GM21786 (cell line): ENCODE data around the gene SMTN.
"Not testable (repeated sequence)": the region's sequence is repeated elsewhere in the genome, so short reads cannot be mapped to it uniquely, and the experiment has no call there.

Source experiments
- ATAC-seq: cut with Tn5 transposase; IDR thresholded peaks from one replicate; pipeline ENCODE4 v1.9.1; 2021; ENCODE audit not compliant: unreplicated experiment

Gene SMTN

DNA sequence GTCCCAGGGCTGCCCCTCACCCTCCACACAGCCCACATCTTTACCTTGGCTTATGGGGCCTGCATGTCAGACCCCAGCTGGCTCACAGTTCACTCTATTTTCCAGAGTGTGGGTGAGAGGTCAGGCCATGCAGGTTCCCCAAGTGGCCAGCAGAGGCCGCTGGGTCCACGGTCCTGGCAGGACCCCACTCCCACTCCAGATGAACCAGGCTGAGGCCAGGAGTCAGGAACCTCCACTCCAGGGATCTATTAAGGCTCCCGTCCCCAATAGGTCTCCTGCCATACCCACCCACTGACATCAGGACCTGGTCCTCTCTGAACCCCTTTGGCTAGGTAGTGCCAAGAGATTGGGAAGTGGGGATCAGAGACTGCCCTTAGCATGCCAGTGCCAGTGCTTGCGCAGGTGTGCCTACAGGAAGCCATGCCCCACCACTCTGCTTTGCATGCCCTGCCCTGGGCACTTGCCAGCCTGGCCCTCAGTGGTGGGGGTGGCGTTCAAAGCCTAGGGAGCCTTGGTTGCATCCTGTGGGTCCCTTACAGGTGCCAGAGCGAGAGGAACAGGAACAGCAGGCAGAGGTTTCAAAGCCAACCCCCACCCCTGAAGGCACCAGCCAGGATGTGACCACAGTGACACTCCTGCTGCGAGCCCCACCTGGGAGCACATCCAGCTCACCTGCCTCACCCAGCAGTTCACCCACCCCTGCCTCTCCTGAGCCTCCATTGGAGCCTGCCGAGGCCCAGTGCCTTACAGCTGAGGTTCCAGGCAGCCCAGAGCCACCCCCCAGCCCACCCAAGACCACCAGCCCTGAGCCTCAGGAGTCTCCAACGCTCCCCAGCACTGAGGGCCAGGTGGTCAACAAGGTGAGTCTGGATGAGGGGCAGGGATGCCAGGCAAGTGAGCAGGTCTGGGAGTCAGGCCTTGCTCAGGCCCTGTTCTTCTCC lies 8.3 kb downstream of the SMTN start:
- ATAC-seq, result no peak

DNA sequence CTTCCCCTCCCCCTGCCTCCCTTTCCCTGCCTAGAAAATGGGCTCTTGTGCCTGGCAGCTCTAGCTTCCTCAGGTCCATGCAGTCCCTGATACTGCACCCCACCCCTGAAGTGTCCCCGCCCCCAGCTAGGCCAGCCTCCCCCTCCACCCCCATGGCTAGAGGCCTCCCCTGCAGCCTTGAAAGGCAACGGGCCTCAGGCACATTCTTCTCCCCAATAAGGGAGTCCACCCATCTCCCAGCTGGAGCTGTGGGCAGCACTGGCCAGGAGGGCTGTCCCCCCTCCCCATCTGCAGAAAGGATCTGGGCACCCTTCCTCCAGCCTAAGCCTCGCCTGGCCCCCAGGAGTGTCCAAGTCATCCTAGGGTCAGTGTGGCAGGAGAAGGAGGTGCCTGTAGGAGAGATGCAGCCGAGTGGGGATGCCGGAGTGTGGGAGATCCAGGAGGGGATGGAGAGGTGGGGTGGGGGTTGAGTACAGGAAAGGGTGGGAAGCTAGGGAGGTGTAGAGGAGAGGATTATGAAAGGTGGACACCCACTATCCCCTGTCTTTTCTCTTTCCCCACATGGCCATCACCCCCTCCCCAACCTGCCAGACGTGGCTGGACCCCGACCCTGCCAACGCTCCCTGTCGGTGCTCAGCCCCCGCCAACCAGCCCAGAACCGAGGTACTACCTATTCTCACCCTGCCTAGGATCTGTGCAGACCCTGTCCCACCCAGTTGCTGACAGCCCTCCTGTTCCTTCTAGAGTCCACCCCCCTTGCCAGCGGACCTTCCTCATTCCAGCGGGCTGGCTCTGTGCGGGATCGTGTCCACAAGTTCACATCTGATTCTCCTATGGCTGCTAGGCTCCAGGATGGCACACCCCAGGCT lies 9.3 kb downstream of the SMTN start:
- ATAC-seq, result no peak

GRCh38 chr22:31091106-31091975 lies 10.2 kb downstream of the SMTN start:
- ATAC-seq, result no peak

DNA sequence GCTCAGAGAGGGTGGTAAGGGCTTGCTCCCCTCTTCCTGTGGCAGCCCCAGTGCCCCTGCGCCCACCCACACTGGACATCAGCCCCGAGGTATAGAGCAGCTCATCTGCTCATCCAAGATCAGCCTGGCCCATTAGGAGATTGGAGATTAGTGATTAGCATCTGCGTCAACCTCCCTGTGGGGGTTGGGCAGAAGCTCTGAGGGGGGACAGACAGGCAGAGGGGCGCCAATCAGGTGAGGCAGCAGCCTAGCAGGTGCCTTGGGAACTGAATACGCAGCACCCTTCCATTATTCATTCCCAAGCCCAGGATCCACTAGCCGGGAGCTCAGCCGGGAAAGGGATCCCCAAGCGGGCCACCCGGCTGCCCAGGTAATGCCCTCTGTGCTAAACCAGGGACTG lies 11.0 kb downstream of the SMTN start:
- no peak for ATAC-seq

- ATAC-seq, result no peak
Observed at GRCh38 chr22:31093086-31093850, 12.2 kb downstream of the SMTN start.

DNA sequence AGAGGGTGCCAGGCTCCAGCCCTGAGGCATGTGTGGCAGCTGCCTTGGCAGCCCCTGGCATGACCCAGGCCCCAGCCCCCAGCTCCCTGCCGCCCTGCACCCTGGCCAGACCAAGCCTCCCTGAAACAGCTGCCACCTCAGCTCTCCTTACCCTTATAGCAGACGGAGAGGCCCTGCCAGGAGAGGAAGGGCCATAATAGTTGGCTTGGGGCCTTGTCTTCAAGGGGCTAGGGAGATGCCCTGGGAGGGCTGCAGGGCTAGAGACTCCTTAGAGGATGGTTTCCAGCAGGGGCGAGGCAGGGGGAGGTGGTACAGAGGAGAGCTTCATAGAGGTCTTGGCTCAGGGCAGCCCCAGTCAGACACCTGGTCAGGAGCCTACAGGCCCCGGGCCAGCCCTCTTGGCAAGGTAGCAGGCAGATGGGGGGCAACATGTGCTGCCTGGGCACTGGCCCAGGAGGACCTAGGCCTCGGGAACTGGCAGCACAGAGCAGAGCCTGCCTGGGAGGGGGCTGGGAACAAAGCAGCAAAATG lies 13.0 kb downstream of the SMTN start:
- no peak for ATAC-seq

DNA sequence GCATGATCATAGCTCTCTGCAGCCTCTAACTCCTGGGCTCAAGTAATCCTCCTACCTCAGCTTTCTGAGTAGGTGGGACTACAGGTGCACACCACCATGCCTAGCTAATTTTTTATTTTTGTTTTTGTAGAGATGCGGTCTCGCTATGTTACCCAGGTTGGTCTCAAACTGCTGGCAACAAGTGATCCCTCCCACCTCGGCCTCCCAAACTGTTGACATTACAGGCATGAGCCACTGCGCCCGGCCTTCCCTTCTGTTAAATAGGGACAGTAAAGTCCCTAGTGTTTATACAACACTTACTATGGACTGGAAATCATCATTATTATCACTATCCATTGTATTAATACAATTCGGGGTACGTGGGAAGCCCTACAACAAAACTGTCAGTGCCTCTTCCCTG lies 13.6 kb downstream of the SMTN start:
- ATAC-seq, result no peak

GRCh38 chr22:31095637-31096249 lies 14.6 kb downstream of the SMTN start:
- ATAC-seq, result no peak

DNA sequence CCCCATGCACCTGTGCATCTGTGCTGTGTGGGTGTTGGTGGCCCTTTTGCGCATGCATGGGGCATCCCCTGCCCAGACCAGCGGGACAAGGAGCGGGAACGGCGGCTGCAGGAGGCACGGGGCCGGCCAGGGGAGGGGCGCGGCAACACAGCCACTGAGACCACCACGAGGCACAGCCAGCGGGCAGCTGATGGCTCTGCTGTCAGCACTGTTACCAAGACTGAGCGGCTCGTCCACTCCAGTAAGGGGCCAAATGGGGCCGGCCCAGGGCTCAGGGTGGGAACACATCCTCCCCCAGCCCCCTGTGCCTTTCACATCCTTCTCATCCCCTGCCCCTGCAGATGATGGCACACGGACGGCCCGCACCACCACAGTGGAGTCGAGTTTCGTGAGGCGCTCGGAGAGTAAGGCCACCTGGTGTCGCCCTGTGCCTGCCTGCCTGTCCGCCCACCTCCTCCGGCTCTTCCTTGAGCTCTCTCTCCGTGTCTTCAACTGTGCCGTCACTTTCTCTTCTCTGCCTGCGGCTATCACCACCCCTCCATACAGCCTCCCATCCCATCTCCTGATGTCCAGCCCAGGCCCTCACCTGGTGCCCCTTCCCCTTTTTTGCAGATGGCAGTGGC lies 15.7 kb downstream of the SMTN start:
- no peak for ATAC-seq

GRCh38 chr22:31097539-31097938 lies 16.4 kb downstream of the SMTN start:
- not testable (repeated sequence) for ATAC-seq

- ATAC-seq, result no peak
Observed at GRCh38 chr22:31097941-31098631, 17.0 kb downstream of the SMTN start.

DNA sequence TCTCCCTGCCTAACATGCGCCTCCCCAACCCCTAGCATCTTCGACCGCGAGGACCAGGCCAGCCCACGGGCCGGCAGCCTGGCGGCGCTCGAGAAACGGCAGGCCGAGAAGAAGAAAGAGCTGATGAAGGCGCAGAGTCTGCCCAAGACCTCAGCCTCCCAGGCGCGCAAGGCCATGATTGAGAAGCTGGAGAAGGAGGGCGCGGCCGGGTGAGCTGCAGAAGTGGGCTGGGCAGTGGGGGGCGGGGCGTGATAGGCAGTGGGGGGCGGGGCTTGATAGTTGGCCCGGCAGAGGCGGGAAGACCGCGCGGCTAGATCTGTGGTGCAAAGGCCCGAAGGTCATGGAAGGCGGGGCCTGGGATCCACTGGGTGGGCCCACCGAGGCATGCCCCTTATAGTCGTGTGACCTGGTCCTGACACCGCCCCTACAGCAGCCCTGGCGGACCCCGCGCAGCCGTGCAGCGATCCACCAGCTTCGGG lies 17.6 kb downstream of the SMTN start:
- no peak for ATAC-seq

GRCh38 chr22:31099386-31099785 lies 18.3 kb downstream of the SMTN start:
- no peak for ATAC-seq

- no peak for ATAC-seq
Observed at GRCh38 chr22:31099841-31100761, 19.0 kb downstream of the SMTN start.

- ATAC-seq, result no peak
Observed at GRCh38 chr22:31100762-31101525, 19.8 kb downstream of the SMTN start.

GRCh38 chr22:31102441-31103081 lies 21.4 kb downstream of the SMTN start:
- ATAC-seq, result no peak
